ENCODE measurements around the gene IGF1R.

The IGF1R gene

GRCh38 chr15:98878862-98879261, 230.5 kb downstream of the IGF1R start:
- DNase-seq (ENCODE audit: low read depth in 2 of 3, low spot score in 1 of 3) = no peak

- DNase-seq (ENCODE audit: low read depth in 2 of 3, low spot score in 1 of 3) = no peak
Measured at GRCh38 chr15:98881526-98882520, 233.5 kb downstream of the IGF1R start.

- DNase-seq (ENCODE audit: low read depth in 2 of 3, low spot score in 1 of 3) = no peak
Measured at GRCh38 chr15:98883478-98883877, 235.1 kb downstream of the IGF1R start.

GRCh38 chr15:98884894-98885293, 236.6 kb downstream of the IGF1R start:
- no peak for DNase-seq (ENCODE audit: low read depth in 2 of 3, low spot score in 1 of 3)

GRCh38 chr15:98887976-98888375, 239.6 kb downstream of the IGF1R start:
- no peak for DNase-seq (ENCODE audit: low read depth in 2 of 3, low spot score in 1 of 3)

GRCh38 chr15:98888820-98889479, 240.6 kb downstream of the IGF1R start:
- DNase-seq (ENCODE audit: low read depth in 2 of 3, low spot score in 1 of 3) = no peak

GRCh38 chr15:98889930-98890695, 241.8 kb downstream of the IGF1R start:
- no peak for DNase-seq (ENCODE audit: low read depth in 2 of 3, low spot score in 1 of 3)

- DNase-seq (ENCODE audit: low read depth in 2 of 3, low spot score in 1 of 3) = no peak
Measured at GRCh38 chr15:98891301-98891700, 243.0 kb downstream of the IGF1R start.

- no peak for DNase-seq (ENCODE audit: low read depth in 2 of 3, low spot score in 1 of 3)
Measured at GRCh38 chr15:98893401-98893800, 245.1 kb downstream of the IGF1R start.

- no peak for DNase-seq (ENCODE audit: low read depth in 2 of 3, low spot score in 1 of 3)
Measured at GRCh38 chr15:98894312-98894711, 246.0 kb downstream of the IGF1R start.

- no peak for DNase-seq (ENCODE audit: low read depth in 2 of 3, low spot score in 1 of 3)
Measured at GRCh38 chr15:98896002-98896721, 247.8 kb downstream of the IGF1R start.

- no peak for DNase-seq (ENCODE audit: low read depth in 2 of 3, low spot score in 1 of 3)
Measured at GRCh38 chr15:98896802-98897732, 248.7 kb downstream of the IGF1R start.

- DNase-seq (ENCODE audit: low read depth in 2 of 3, low spot score in 1 of 3) = no peak
Measured at GRCh38 chr15:98898122-98898521, 249.8 kb downstream of the IGF1R start.

- no peak for DNase-seq (ENCODE audit: low read depth in 2 of 3, low spot score in 1 of 3)
Measured at GRCh38 chr15:98899272-98900021, 251.1 kb downstream of the IGF1R start.

- DNase-seq (ENCODE audit: low read depth in 2 of 3, low spot score in 1 of 3) = no peak
Measured at GRCh38 chr15:98900356-98900755, 252.0 kb downstream of the IGF1R start.

GRCh38 chr15:98901434-98902072, 253.2 kb downstream of the IGF1R start:
- no peak for DNase-seq (ENCODE audit: low read depth in 2 of 3, low spot score in 1 of 3)

GRCh38 chr15:98902931-98903330, 254.6 kb downstream of the IGF1R start:
- no peak for DNase-seq (ENCODE audit: low read depth in 2 of 3, low spot score in 1 of 3)

GRCh38 chr15:98903377-98904018, 255.2 kb downstream of the IGF1R start:
- peak in 1 of 3 donors; percentile 11 for DNase-seq (ENCODE audit: low read depth in 2 of 3, low spot score in 1 of 3)

Measured in stimulated activated CD4-positive, alpha-beta T cell treated with anti-CD3 and anti-CD28 coated beads, Interleukin-12 subunit alpha, Interleukin-12 subunit beta, amount 100 ng/mL, for 48 hours (primary cell).